ENCODE results near the gene MVB12B.

Gene MVB12B

GRCh38 chr9:126440940-126441339, 114.3 kb downstream of the MVB12B start:
- Histone ChIP-seq H3K4me3 (no peak overlapping the region), H3K27me3 (no peaks in the 10 kb centered on the region), H3K9ac (no peak overlapping the region), H3K4me1 (peaks cover 0 to 25% (median 6%) of the 10 kb centered on the region in 10 experiments; a peak in 14 of 20 replicates), H4K20me1 (no peaks in the 10 kb centered on the region), H3K9me3 (replicated peaks in 1 of 11) (no peaks in the 10 kb centered on the region), H3K4me2 (no peak overlapping the region), H3K27ac (no peak overlapping the region), H3K36me3 (no peaks in the 10 kb centered on the region)
- no peak for TF ChIP-seq Cebpa-rat (IDR thresholded peaks at IDR 0.05)

- H3K36me3 ChIP-seq = no peaks in the 10 kb centered on the region
- H3K4me1 ChIP-seq = peaks cover 0 to 25% (median 6%) of the 10 kb centered on the region in 10 experiments; a peak in 14 of 20 replicates
- no peaks in the 10 kb centered on the region for H4K20me1 ChIP-seq
- H3K9me3 ChIP-seq (replicated peaks in 1 of 11) = no peaks in the 10 kb centered on the region
- no peak overlapping the region for H3K27ac ChIP-seq
- H3K27me3 ChIP-seq = no peaks in the 10 kb centered on the region
- no peak for TF ChIP-seq Cebpa-rat (IDR thresholded peaks at IDR 0.05)
- H3K4me2 ChIP-seq = peak overlapping the region in 5 of 11 experiments; percentile 5 to 67 (median 35); a peak in 9 of 22 replicates
- H3K4me3 ChIP-seq = no peak overlapping the region
- H3K9ac ChIP-seq = no peak overlapping the region
These were observed 116.0 kb downstream of the MVB12B start for GRCh38 chr9:126442636-126443035.

- no peak overlapping the region for H3K27ac ChIP-seq
- no peak overlapping the region for H3K9ac ChIP-seq
- no peaks in the 10 kb centered on the region for H3K36me3 ChIP-seq
- H3K27me3 ChIP-seq = no peaks in the 10 kb centered on the region
- H4K20me1 ChIP-seq = no peaks in the 10 kb centered on the region
- no peak for TF ChIP-seq Cebpa-rat (IDR thresholded peaks at IDR 0.05)
- peaks cover 0 to 25% (median 6%) of the 10 kb centered on the region in 10 experiments; a peak in 14 of 20 replicates for H3K4me1 ChIP-seq
- H3K4me3 ChIP-seq = no peak overlapping the region
- H3K9me3 ChIP-seq (replicated peaks in 1 of 11) = no peaks in the 10 kb centered on the region
- peak overlapping the region in 7 of 11 experiments; percentile 5 to 67 (median 27); a peak in 12 of 22 replicates for H3K4me2 ChIP-seq
These were observed 116.5 kb downstream of the MVB12B start for GRCh38 chr9:126443144-126443543.

GRCh38 chr9:126448136-126448535, 121.5 kb downstream of the MVB12B start:
- H4K20me1 ChIP-seq = no peaks in the 10 kb centered on the region
- no peak overlapping the region for H3K4me3 ChIP-seq
- H3K36me3 ChIP-seq = no peaks in the 10 kb centered on the region
- no peak overlapping the region for H3K4me2 ChIP-seq
- no peaks in the 10 kb centered on the region for H3K27me3 ChIP-seq
- no peak overlapping the region for H3K27ac ChIP-seq
- TF ChIP-seq Cebpa-rat (IDR thresholded peaks at IDR 0.05) = no peak
- peaks cover 0 to 44% (median 3%) of the 10 kb centered on the region in 10 experiments; a peak in 14 of 20 replicates for H3K4me1 ChIP-seq
- no peak overlapping the region for H3K9ac ChIP-seq
- H3K9me3 ChIP-seq (replicated peaks in 1 of 11) = no peaks in the 10 kb centered on the region

GRCh38 chr9:126448865-126449577, 122.4 kb downstream of the MVB12B start:
- TF ChIP-seq Cebpa-rat (IDR thresholded peaks at IDR 0.05) = no peak

GRCh38 chr9:126449725-126450667, 123.4 kb downstream of the MVB12B start:
- Histone ChIP-seq H3K36me3 (no peaks in the 10 kb centered on the region), H3K4me1 (peaks cover 0 to 44% (median 0%) of the 10 kb centered on the region in 10 experiments; a peak in 8 of 20 replicates), H3K9me3 (replicated peaks in 1 of 11) (no peaks in the 10 kb centered on the region), H3K27me3 (no peaks in the 10 kb centered on the region), H4K20me1 (no peaks in the 10 kb centered on the region), H3K4me2 (peak overlapping the region in 2 of 11 experiments; percentile 27 to 28; a peak in 2 of 22 replicates), H3K9ac (no peak overlapping the region), H3K4me3 (no peak overlapping the region), H3K27ac (no peak overlapping the region)
- TF ChIP-seq Cebpa-rat (IDR thresholded peaks at IDR 0.05) = no peak

More at GRCh38 chr9:126448865-126449577, 122.4 kb downstream of the MVB12B start:
- Histone ChIP-seq H3K9ac (no peak overlapping the region), H3K4me2 (0 out of 22 replicates have a peak overlapping the region, but pooled peaks of 1 of the 11 experiments have one; percentile 28), H4K20me1 (no peaks in the 10 kb centered on the region), H3K9me3 (replicated peaks in 1 of 11) (no peaks in the 10 kb centered on the region), H3K36me3 (no peaks in the 10 kb centered on the region), H3K4me1 (peaks cover 0 to 46% (median 0%) of the 10 kb centered on the region in 10 experiments; a peak in 8 of 20 replicates), H3K4me3 (no peak overlapping the region), H3K27me3 (no peaks in the 10 kb centered on the region), H3K27ac (no peak overlapping the region)

- Histone ChIP-seq H3K9me3 (replicated peaks in 1 of 11) (no peaks in the 10 kb centered on the region), H3K4me3 (no peak overlapping the region), H4K20me1 (no peaks in the 10 kb centered on the region), H3K27me3 (no peaks in the 10 kb centered on the region), H3K4me2 (no peak overlapping the region; a peak in 1 of 22 replicates), H3K36me3 (no peaks in the 10 kb centered on the region), H3K4me1 (peaks cover 0 to 44% (median 0%) of the 10 kb centered on the region in 10 experiments; a peak in 8 of 20 replicates), H3K27ac (peak overlapping the region in 1 of 11 experiments; percentile 23; a peak in 1 of 22 replicates), H3K9ac (no peak overlapping the region)
- no peak for TF ChIP-seq Cebpa-rat (IDR thresholded peaks at IDR 0.05)
These were observed 124.1 kb downstream of the MVB12B start for GRCh38 chr9:126450668-126451205.

- TF ChIP-seq Cebpa-rat (IDR thresholded peaks at IDR 0.05) = no peak
- Histone ChIP-seq H3K4me3 (no peak overlapping the region), H3K9ac (no peak overlapping the region), H3K27me3 (no peaks in the 10 kb centered on the region), H3K27ac (no peak overlapping the region), H3K9me3 (replicated peaks in 1 of 11) (no peaks in the 10 kb centered on the region), H3K4me1 (peaks cover 0 to 44% (median 0%) of the 10 kb centered on the region in 10 experiments; a peak in 8 of 20 replicates), H4K20me1 (no peaks in the 10 kb centered on the region), H3K4me2 (no peak overlapping the region; a peak in 1 of 22 replicates), H3K36me3 (no peaks in the 10 kb centered on the region)
These were observed 124.8 kb downstream of the MVB12B start for GRCh38 chr9:126451316-126451885.
